HUES6 (cell line): ENCODE results near the gene GLI3.

Experiments used
- H3K27ac ChIP-seq: 2 replicates; pipeline ENCODE4 v1.7.0; 2013; ENCODE audit warnings: low read depth, mild to moderate bottlenecking, low read length, inconsistent platforms
- H3K27me3 ChIP-seq: 2 replicates; pipeline ENCODE4 v1.6.1; 2013; ENCODE audit warnings: low read length; ENCODE audit not compliant: control insufficient read depth, insufficient read depth
- H3K36me3 ChIP-seq: 2 replicates; pipeline ENCODE4 v1.6.1; 2013; ENCODE audit warnings: low read length; ENCODE audit not compliant: control insufficient read depth, insufficient read depth
- H3K4me1 ChIP-seq: 2 replicates; pipeline ENCODE4 v1.6.1; 2013; ENCODE audit warnings: low read length; ENCODE audit not compliant: control insufficient read depth, insufficient read depth
- H3K4me3 ChIP-seq: 2 replicates; pipeline ENCODE4 v1.5.1; 2013; ENCODE audit warnings: low read depth, low read length
- H3K9ac ChIP-seq: one replicate; pipeline ENCODE4 v1.6.1; 2013; ENCODE audit warnings: mild to moderate bottlenecking, low read length
- H3K9me3 ChIP-seq: 2 replicates; pipeline ENCODE4 v1.6.1; 2013; ENCODE audit warnings: low read depth, low read length; ENCODE audit not compliant: control insufficient read depth, insufficient read depth

Gene GLI3

GRCh38 chr7:41996381-41997035 is 240.5 kb downstream of the GLI3 start:
- no peaks in the 10 kb centered on the region for H3K4me1 ChIP-seq
- no peak overlapping the region for H3K9ac ChIP-seq
- H3K27me3 ChIP-seq = no peaks in the 10 kb centered on the region
- H3K4me3 ChIP-seq = no peak overlapping the region
- H3K36me3 ChIP-seq = no peaks in the 10 kb centered on the region
- no peak overlapping the region for H3K27ac ChIP-seq
- H3K9me3 ChIP-seq = no peaks in the 10 kb centered on the region

- H3K27me3 ChIP-seq = no peaks in the 10 kb centered on the region
These were observed 241.3 kb downstream of the GLI3 start for GRCh38 chr7:41995632-41996271.

GRCh38 chr7:41994746-41995110 is 242.3 kb downstream of the GLI3 start:
- no peaks in the 10 kb centered on the region for H3K9me3 ChIP-seq
- no peak overlapping the region for H3K27ac ChIP-seq
- no peaks in the 10 kb centered on the region for H3K27me3 ChIP-seq
- H3K4me3 ChIP-seq = no peak overlapping the region
- H3K36me3 ChIP-seq = no peaks in the 10 kb centered on the region
- H3K4me1 ChIP-seq = no peaks in the 10 kb centered on the region
- no peak overlapping the region for H3K9ac ChIP-seq

More at GRCh38 chr7:41995632-41996271, 241.3 kb downstream of the GLI3 start:
- Histone ChIP-seq H3K4me1 (no peaks in the 10 kb centered on the region), H3K36me3 (no peaks in the 10 kb centered on the region), H3K9ac (no peak overlapping the region), H3K27ac (no peak overlapping the region), H3K4me3 (no peak overlapping the region), H3K9me3 (no peaks in the 10 kb centered on the region)

GRCh38 chr7:41994036-41994745 is 242.8 kb downstream of the GLI3 start:
- H3K9ac ChIP-seq = no peak overlapping the region
- no peaks in the 10 kb centered on the region for H3K36me3 ChIP-seq
- no peaks in the 10 kb centered on the region for H3K27me3 ChIP-seq
- no peak overlapping the region for H3K4me3 ChIP-seq
- no peaks in the 10 kb centered on the region for H3K4me1 ChIP-seq
- no peaks in the 10 kb centered on the region for H3K9me3 ChIP-seq
- H3K27ac ChIP-seq = no peak overlapping the region

- H3K4me3 ChIP-seq = no peak overlapping the region
- H3K27me3 ChIP-seq = no peaks in the 10 kb centered on the region
These were observed 243.8 kb downstream of the GLI3 start for GRCh38 chr7:41992881-41993867.

GRCh38 chr7:41984888-41985287 is 252.1 kb downstream of the GLI3 start:
- H3K27me3 ChIP-seq = no peaks in the 10 kb centered on the region

More at GRCh38 chr7:41992881-41993867, 243.8 kb downstream of the GLI3 start:
- no peak overlapping the region for H3K27ac ChIP-seq
- H3K9me3 ChIP-seq = no peaks in the 10 kb centered on the region
- H3K36me3 ChIP-seq = no peaks in the 10 kb centered on the region
- no peak overlapping the region for H3K9ac ChIP-seq
- no peaks in the 10 kb centered on the region for H3K4me1 ChIP-seq

GRCh38 chr7:41981046-41982040 is 255.7 kb downstream of the GLI3 start:
- peaks cover 7% of the 10 kb centered on the region; the same call in 1 of the 2 replicates for H3K36me3 ChIP-seq
- H3K4me3 ChIP-seq = no peak overlapping the region
- H3K27me3 ChIP-seq = no peaks in the 10 kb centered on the region
- no peak overlapping the region for H3K27ac ChIP-seq
- no peaks in the 10 kb centered on the region for H3K9me3 ChIP-seq
- peaks cover 5% of the 10 kb centered on the region; the same call in 1 of the 2 replicates for H3K4me1 ChIP-seq
- H3K9ac ChIP-seq = no peak overlapping the region

More at GRCh38 chr7:41984888-41985287, 252.1 kb downstream of the GLI3 start:
- Histone ChIP-seq H3K4me3 (no peak overlapping the region), H3K4me1 (no peaks in the 10 kb centered on the region), H3K9me3 (no peaks in the 10 kb centered on the region), H3K36me3 (no peaks in the 10 kb centered on the region), H3K27ac (no peak overlapping the region), H3K9ac (no peak overlapping the region)

GRCh38 chr7:41979834-41980307 is 257.1 kb downstream of the GLI3 start:
- no peak overlapping the region for H3K4me3 ChIP-seq
- no peak overlapping the region for H3K27ac ChIP-seq
- no peak overlapping the region for H3K9ac ChIP-seq
- H3K9me3 ChIP-seq = no peaks in the 10 kb centered on the region
- peaks cover 5% of the 10 kb centered on the region; the same call in 1 of the 2 replicates for H3K4me1 ChIP-seq
- peaks cover 7% of the 10 kb centered on the region; the same call in 1 of the 2 replicates for H3K36me3 ChIP-seq
- H3K27me3 ChIP-seq = no peaks in the 10 kb centered on the region

- Histone ChIP-seq H3K36me3 (peaks cover 7% of the 10 kb centered on the region; the same call in 1 of the 2 replicates), H3K9ac (no peak overlapping the region), H3K4me3 (no peak overlapping the region), H3K27me3 (no peaks in the 10 kb centered on the region), H3K4me1 (peaks cover 5% of the 10 kb centered on the region; the same call in 1 of the 2 replicates), H3K27ac (no peak overlapping the region), H3K9me3 (no peaks in the 10 kb centered on the region)
These were observed 258.2 kb downstream of the GLI3 start for GRCh38 chr7:41978858-41979257.
